HTERT RPE-1 (cell line): ENCODE data around the gene SYT5.
"Not testable (repeated sequence)": the region's sequence is repeated elsewhere in the genome, so short reads cannot be mapped to it uniquely, and the experiment has no call there.

ENCODE experiments used
- in situ Hi-C: fragments of 300-500 bp; cut with MboI; formaldehyde crosslinking; loops from 4 replicates; pipeline ENCODE4 v1.14.3; 2020; ENCODE audit warnings: low sequenced_read_pairs

SYT5 gene

DNA sequence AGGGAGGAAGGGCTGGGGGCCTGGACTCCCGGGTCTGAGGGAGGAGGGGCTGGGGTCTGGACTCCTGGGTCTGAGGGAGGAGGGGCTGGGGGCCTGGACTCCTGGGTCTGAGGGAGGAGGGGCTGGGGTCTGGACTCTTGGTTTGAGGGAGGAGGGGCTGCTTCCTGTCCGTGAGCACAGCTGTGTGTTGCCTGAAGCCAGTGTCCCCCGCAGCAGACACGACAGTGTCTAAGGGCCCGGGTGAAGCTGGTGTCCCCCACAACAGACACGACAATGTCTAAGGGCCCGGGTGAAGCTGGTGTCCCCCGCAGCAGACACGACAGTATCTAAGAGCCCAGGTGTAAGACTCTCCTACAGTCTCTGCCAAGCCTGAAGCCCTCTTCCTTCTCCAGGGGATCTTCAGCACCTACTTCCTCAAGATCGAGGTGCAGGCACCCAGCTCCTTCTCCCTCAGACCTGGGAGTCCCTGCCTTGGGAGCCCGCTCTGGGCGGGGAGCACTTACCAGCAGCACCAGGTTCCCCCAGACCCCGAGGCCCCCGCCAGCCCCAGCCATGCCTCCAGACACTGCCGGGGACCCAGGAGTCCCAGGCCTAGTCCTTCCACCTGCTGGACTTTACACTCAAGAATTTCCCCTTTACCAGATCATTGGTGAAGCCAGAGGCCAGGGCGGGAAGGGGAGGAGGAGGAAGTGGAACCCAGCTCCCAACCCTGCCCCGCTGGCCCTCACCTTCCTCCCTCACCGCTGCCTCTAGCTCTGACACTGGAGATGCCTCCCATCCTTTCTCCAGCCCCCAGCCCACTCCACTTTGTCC is 29.0 kb upstream of the SYT5 start, which contains the start of gene PTPRH:
Gene PTPRH, minus strand, starts transcription at position 622 of the 813 bp plus-strand sequence. Its CDS starts 68 bp downstream, at position 554.
- in situ Hi-C loops: no loop called here

DNA sequence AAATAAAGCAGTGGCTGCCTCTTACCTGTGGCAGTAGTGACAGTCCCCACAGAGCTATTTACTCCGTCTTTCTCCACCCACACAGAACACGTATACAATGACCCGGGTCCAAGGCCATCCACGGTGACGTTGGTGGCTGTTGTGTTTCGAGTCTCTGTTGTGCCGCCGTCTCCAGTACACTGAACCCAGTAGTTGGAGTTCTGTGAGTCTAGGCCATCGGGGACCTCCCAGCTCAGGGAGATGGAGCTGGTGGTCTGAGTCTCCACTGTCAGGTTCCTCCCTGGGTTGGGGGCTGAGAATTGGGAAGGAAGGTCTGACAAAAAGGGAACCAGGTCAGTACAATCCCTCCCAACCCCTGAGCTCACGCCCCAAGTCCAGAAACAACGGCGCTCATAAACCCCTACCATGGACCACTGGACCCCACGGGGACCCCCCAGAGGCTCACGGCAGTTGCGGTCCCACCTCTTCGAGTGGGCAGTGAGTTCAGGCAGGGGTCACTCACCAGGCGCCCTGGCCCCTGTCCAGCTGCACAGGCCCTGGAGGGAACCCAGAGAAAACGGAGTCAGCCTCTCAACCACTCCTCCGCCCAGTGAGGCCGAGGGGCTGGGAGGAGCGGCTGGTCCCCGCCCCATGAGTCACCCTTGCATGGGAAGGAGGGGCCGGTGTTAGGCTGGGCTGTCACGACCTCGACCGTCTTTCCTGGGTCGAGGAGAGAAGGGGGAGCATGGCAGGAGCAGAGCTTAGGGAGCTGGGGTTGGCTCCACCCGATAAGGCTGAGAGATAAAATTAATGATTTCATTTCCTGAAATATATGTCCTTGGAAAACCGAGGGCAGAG is 26.8 kb upstream of the SYT5 start:
- in situ Hi-C loops: no loop called here

DNA sequence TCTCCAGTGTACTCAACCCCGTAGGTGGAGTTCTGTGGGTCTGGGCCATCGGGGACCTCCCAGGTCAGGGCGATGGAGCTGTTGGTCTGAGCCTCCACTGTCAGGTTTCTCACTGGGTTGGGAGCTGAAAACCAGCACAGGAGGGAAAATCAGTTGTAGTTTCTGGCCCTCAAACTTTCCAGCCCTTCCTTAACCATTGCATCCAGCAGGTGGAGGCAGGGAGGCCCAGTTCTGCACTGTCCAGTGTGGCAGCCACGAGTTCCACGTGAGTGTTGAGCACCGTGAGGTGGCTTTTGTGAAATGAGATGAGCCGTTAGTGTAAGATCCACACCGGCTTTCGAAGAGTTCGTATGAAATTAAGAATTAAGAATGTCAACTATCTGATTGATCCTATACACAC is 22.1 kb upstream of the SYT5 start:
- in situ Hi-C loops: not testable (repeated sequence)

DNA sequence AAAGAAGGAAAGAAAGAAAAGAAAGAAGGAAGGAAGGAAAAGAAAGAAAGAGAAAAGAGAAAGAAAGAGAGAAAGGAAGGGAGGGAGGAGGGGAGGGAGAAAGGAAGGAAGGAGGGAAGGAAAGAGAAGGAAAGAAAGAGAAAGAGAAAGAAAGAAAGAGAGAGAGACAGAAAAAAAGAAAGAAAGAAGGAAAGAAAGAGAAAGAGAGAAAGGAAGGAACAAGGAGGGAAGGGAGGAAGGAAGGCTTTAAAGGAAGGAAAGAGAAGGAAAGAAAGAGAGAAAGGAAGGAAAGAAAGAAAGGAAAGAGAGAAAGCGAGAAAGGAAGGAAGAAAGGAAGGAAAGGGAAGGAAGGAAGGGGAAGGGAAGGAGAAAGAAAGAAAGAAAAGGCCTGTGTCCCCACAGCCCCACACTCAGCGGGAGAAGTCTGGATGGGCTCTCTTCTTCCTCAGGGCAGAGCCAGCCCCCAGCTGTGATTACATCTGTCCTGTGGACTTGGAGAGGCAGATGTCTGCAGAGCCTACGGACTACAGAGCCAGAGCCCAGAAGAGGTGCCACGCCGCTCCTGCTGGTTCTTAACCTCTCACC is 19.6 kb upstream of the SYT5 start:
- in situ Hi-C loops: no loop called here

DNA sequence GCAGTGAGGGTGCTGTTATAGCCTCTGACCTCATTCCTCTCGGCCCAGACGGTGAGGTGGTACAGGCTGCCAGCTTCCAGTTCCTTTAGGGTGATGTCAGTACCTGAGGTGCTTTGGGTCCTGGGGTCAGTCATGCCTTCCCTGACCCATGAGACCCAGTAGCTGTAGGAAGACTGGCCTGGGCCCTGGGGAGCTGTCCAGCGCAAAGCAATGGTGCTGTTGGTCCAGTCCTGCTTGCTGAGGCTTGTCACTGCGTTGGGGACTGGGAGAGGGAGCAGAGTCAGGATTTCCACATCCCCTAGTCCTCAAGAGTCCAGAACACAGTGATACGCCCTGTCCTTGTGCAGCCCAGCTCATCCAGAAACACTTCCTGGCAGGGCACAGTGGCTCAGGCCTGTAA is 18.6 kb upstream of the SYT5 start:
- in situ Hi-C loops: no loop called here

DNA sequence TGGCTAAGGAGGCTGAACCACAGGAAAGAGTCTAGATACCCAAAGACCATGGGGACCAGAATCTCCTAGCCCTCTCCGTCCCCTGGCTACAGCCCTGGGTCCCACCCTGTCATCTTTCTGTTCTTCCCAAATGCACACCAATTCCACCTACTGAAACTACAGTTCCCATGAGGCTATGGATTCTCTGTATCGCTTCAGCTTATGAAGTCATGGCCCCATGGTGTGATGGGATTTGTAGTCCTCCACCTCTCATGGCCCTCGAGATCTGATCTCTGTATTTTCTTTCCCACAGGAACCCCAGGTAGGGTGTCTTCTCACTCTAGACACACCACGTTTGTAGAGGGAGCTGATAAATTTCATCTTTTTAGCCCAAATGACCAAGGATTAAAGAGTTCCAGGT is 17.4 kb upstream of the SYT5 start:
- in situ Hi-C loops: no loop called here

DNA sequence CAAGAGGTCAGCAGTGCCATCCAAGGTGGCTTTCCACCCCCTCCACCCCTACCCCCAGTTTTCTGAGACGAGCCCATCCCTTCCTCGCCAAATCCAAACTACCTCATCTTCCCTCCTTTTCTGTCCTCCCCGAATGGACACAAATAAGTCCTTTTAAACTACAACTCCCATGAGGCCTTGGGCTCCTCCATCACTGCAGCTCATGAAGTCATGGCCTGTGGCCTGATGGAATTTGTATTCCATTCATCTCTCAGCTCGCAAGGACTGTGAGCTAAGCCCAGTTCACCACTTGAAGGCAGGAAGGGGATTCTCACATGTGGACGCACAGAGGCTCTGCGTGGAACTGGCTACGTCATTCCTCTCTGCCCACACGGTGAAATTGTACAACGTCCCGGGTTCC is 16.7 kb upstream of the SYT5 start:
- in situ Hi-C loops: no loop called here

DNA sequence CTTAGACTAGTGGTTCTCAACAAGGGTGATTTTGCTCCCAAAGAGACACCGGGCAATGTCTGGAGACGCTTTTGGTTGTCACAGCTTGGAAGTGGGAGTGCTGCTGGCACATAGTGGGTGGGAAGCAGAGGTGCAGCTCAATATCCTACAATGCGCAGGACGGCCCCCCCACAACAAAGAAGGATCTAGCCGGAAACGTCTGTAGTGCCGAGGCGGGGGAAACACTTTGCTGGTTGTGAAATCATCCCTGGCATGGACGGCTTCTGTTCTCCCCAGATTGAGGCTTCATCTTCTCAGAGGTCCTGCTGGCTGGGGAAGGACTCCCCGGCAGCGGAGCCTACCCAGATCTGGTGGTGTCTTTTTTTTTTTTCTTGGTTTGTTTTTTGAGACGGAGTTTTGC is 13.4 kb upstream of the SYT5 start:
- in situ Hi-C loops: no loop called here

DNA sequence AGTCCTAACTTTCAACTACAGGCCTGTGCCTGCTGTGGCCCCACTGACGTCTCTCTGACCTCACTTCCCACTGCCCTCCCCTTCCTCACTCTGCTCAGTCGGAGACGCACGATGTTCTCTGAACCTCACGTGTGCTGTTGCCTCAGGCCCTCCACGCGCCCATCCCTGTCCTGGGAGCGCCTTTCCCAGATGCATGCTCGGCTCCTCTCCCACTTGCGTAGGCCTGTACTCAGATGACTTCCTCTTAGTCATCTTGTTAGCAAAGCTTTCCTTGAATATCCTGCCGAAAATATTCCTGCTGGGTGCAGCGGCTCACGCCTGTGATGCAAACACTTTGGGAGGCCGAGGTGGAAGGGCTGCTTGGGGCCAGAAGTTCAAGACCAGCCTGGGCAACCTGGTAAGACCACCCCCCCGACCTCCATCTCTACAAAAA is 9.3 kb upstream of the SYT5 start:
- in situ Hi-C loops: no loop called here

DNA sequence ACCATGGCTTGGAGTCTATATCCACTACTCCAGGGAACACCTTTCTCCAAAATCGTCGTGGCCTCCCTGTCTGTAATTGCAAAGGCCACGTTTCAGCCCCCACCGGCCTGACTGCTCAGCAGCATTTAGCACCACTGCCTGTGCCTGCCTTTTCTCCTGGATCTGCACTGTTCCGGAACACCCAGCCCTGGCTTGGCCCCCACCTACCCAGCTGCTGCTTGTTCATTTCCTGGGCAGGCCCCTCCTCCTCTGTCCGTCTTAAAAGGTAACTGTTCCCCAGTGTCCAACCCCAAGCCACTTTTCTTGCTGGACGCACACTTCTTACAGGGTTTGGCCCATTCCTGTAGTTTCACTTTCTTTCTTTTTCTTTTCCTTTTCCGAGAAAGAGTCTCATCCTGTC is 8.5 kb upstream of the SYT5 start:
- in situ Hi-C loops: no loop called here

DNA sequence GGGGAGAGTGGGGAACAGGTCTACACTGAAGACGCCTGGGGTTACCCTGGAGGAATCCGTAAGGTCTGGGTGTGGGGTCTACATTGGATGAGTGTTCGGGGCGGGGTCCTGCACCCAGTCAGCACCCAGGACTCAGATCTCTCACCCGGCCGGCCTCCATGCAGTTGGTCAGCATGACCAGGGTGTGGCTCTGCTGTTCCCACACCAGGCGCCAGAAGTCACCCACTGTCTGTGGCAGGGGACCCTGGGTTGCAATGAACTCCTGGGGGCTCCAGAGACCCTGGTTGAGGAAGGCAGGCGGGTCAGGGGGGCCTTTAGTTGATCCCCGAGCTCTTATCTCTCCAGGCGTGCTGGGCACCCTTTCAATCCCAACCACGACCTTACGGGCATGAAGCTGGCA is 6.0 kb upstream of the SYT5 start:
- in situ Hi-C loops: no loop called here

DNA sequence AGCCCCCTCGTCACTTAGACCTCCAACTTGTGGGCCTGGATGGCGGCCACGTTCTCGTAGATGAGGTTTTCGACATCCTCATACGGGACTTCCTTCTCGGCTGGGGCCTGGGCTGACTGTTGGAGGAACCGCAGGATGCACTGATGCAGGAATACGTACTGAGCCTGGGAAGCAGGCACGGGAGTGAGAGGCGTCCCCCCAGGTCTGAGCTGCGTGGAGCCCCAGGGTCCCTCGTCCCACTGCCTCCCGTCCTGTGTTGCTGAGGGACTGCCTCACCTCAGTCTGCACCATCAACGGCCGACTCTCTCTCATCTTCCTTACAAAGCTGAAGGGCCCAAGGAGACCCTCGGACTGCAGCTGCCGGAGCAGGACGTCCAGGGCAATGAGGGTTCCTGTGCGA is 1.7 kb upstream of the SYT5 start:
- in situ Hi-C loops: no loop called here

DNA sequence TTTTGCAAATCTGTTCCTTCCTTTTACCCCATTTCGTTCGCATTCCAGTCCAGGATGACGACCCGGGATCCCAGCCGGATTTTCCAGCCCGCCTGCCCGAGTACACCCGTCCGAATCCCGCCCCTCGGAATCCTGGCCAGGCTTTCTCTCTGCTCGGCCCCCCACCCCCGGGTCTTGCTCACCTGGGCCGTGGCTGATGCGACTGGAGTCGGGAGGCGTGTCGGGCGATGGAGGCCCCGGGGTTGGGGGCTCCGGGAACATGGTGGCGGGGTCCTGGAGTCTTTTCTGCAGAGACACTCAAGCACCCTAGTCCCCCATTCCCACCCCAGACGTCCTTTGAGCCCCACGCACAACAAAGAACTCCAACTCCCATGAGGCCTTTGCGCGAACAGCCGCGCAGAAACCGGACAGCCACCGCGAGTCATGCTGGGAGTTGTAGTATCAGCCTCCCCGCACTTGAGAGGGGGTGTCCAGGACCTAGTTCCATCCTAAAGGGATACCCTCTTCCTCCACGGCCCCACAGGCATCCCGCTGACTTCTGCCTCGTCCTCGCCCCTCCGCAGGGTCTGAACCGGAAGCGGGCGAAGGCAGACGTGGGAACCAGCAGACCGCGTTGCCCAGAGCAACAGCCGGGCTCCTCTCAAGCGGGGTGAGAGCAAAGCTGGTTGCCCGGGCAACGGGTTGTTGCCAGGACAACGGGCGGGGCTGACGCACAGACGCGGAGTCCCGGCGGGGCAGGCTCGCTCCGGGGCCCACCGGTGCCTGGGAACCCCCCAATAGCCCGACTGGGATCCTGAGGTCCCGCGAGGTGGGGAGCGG is 1.1 kb downstream of the SYT5 start:
- in situ Hi-C loops: no loop called here

DNA sequence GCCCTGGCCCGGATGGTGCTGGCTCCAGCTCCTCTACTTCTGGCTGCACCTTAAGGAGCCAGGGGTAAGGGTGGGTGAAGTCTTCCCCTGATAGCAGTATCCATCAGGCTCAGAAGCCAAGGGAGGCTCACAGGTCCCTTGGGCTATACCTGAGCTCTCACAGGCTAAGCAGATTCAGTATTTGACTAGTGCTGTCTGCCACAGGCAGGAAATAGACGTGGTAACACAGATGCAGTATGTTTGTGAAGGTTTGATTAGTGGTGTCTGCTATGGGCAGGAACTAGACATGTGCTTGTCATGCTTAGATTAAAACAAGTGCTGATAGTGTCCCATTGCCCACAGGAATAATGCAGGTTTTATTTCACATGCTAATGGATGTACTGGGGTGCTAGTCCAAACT is 4.0 kb downstream of the SYT5 start:
- in situ Hi-C loops: no loop called here

DNA sequence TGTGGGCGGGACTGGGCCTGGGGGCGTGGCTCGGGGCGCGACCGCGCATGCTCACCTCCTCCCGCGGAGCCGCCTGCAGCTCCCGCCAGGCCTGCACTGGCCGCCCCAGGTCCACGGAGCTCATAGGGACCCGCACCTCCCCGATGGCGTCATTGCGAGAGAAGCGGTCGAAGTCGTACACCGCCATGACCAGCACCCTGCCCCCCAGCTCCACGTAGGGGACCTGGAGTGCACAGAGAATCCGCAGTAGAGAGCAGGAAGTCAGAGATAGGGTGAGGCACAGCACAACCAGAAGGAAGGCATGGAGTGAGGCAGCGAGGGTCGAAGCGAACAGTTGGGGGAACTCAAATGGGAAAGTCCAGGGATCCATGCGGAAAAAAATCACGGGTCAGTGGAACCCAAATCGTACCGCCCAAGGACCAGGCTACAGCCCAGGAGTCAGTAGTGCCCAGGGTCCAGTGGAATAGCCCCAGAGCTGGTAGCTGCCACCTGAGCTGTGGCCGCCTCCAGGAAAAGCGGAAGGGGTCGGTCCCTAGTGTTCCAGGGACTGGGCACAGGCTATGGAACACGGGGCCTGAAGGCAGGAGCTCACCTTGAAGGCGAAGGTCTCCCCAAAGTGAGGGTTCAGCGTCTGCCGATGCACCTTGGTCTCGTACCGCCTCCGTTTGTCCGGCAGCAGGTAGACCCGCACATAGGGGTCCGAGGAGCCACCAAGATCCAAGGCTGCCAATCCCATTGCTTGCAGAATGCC is 4.8 kb downstream of the SYT5 start:
- in situ Hi-C loops: no loop called here

DNA sequence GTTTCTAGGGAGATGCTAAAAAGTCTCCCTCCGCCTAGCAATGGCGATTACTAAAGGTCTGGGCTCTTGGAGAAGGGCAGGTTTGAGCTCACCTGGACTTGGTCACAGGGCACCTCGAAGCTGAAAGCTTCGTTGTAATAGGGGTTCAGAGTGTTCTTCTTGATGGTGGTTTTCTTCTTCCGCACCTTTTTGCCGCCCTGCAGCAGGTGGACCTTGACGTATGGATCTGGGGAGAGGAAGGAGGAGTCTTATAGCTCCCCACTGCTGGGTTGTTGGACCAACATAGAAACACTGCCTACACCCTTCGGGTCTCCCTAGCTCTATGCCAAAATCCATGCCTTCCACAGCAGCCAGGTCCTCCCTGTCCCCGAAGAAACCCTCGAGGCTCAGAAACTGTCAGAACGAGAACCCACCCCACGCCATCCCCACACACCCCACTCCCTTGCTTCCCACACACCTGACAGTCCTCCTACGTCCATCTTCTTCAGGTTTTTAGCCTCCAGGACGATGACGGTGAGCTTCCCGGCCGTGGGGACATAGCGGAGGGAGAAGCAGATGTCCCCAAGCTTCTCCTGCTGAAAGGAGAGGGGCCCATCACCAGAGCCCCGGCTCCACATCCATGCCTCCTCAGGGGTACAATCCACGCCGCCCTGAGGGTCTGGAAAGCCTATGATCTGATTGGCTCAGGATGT is 5.5 kb downstream of the SYT5 start:
- in situ Hi-C loops: no loop called here

DNA sequence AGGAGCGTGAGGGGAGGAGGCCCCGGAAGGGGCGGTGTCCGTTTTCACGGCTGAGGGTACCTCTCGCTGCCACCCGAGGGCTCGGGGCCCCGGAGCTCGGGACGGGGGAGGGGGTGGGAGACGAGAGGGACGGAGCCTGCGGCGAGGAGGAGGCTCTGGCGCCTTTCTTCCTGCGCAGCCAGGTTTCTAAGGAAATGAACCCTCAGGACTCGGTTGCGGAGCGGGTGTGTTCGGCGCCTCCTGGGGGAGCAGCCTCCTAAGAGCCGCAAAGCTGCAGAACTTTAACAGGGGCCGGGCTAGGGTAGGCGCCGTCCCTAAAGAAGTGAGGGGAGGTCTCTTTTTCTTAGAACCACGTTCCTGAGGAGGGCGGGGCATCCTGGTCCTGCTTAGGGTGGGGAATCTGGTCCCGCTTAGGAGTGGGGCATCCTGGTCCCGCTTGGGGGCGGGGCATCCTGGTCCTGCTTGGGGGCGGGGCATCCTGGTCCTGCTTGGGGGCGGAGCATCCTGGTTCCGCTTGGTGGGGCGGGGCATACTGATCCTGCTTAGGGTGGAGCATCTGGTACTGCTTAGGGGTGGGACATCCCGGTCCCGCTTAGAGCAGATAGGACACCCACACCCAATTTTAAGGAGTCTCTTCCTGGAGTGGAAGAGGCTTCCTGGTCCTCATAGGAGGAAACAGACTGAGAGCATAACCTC is 6.2 kb downstream of the SYT5 start:
- in situ Hi-C loops: no loop called here

DNA sequence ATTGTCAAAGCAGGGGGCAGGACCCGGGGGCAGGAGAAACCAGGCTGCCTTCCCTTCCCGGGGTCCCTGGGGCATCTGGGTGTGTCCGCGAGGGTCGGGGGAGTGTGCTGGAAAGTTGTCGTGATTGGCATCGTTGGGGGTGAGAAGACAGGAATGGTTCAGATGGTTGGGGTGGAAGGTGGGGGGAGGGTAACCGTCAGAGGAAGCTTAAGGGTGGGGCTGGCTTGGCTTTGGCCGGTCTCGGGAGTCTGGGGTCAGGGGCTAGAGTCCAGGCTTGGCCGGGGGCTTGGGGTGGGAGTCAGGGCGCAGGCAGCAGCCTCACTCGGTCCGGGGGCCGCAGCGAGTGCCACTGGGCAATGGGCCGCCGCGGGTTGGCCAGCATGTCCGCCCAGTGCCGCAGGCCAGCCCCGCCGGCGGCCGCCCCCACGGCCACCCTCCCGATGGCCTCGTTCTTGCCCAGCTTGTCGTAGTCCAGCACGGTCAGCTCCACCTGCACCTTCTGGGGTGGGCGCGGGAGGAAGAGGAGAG is 6.8 kb downstream of the SYT5 start:
- in situ Hi-C loops: no loop called here

DNA sequence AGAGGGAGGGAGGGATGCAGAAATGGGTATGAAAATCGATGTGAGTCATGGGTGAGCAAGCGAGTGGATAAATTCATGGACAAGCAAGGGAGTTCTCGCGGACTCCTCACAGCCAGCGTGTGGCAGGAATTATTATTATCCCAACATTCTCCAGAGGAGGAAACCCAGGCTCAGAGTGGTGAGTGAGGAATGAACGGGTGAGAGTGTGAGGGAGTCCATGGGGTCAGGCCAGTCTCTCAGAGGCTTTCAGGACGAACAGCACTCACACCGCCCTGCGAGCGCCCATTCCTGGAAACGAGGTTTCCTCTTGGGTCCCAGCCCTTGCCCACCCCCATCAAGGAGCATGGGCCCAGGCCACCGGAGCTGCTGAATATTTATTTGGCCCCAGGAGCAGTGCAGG is 7.3 kb downstream of the SYT5 start:
- in situ Hi-C loops: no loop called here
